ENCODE measurements around the gene STEAP3.

STEAP3 gene
- total RNA-seq, result 0 to 0.05 (median 0) reads per million in 3 experiments

GRCh38 chr2:119223521-119224390 lies at the start of gene STEAP3:
Gene STEAP3, plus strand, starts transcription at chr2:119223834. Its CDS starts 7,179 bp downstream, at chr2:119231013.
- no peak for DNase-seq

- peak; percentile 14 for DNase-seq
Measured at GRCh38 chr2:119174216-119174992, 49.2 kb upstream of the STEAP3 start.

- no peak for DNase-seq
Measured at GRCh38 chr2:119174993-119175347, 48.7 kb upstream of the STEAP3 start.

GRCh38 chr2:119175517-119175916 lies 48.1 kb upstream of the STEAP3 start:
- DNase-seq, result no peak

- DNase-seq, result no peak
Measured at GRCh38 chr2:119177171-119177837, 46.3 kb upstream of the STEAP3 start.

GRCh38 chr2:119177838-119178190 lies 45.8 kb upstream of the STEAP3 start:
- DNase-seq, result no peak

GRCh38 chr2:119178776-119179175 lies 44.9 kb upstream of the STEAP3 start:
- DNase-seq, result no peak

- DNase-seq, result no peak
Measured at GRCh38 chr2:119179202-119179601, 44.4 kb upstream of the STEAP3 start.

GRCh38 chr2:119179991-119180390 lies 43.6 kb upstream of the STEAP3 start:
- DNase-seq, result no peak

GRCh38 chr2:119180892-119181291 lies 42.7 kb upstream of the STEAP3 start:
- no peak for DNase-seq

GRCh38 chr2:119181391-119181790 lies 42.2 kb upstream of the STEAP3 start:
- DNase-seq, result no peak

GRCh38 chr2:119181791-119182445 lies 41.7 kb upstream of the STEAP3 start:
- DNase-seq, result no peak

- no peak for DNase-seq
Measured at GRCh38 chr2:119184512-119184911, 39.1 kb upstream of the STEAP3 start.

- no peak for DNase-seq
Measured at GRCh38 chr2:119190321-119191111, 33.1 kb upstream of the STEAP3 start.

- no peak for DNase-seq
Measured at GRCh38 chr2:119192893-119193292, 30.7 kb upstream of the STEAP3 start.

- no peak for DNase-seq
Measured at GRCh38 chr2:119195001-119195400, 28.6 kb upstream of the STEAP3 start.

- DNase-seq, result no peak
Measured at GRCh38 chr2:119195887-119196286, 27.7 kb upstream of the STEAP3 start.

- no peak for DNase-seq
Measured at GRCh38 chr2:119196301-119197125, 27.1 kb upstream of the STEAP3 start.

- DNase-seq, result no peak
Measured at GRCh38 chr2:119197126-119197405, 26.6 kb upstream of the STEAP3 start.

- DNase-seq, result no peak
Measured at GRCh38 chr2:119197529-119198239, 25.9 kb upstream of the STEAP3 start.

All from central memory CD4-positive, alpha-beta T cell (primary cell).